Subcutaneous adipose tissue (tissue), 4 donors: Measurements from ENCODE around the gene WWOX. TPM values are rescaled to one million over a fixed set of nuclear protein-coding genes. Genes with fewer than 3 reads are reported as not detected.

Experiments used
- CTCF ChIP-seq: fragments of 450-650 bp; IDR thresholded peaks from one replicate; pipeline ENCODE4 v1.5.1; 2016; ENCODE audit warnings: low read depth, mild to moderate bottlenecking, control low read depth, antibody characterized with exemption, moderate library complexity
- total RNA-seq, 4 donors: library from RNA; depleted of rRNA; stranded (reverse); fragments of >200 nt; gene quantifications; one replicate each; pipeline ENCODE4 v1.1.0, GENCODE V29; 2016

Gene WWOX
- total RNA-seq, 4 donors from 2014 or later, result 31.4 to 67.8 (median 46.0) TPM

DNA sequence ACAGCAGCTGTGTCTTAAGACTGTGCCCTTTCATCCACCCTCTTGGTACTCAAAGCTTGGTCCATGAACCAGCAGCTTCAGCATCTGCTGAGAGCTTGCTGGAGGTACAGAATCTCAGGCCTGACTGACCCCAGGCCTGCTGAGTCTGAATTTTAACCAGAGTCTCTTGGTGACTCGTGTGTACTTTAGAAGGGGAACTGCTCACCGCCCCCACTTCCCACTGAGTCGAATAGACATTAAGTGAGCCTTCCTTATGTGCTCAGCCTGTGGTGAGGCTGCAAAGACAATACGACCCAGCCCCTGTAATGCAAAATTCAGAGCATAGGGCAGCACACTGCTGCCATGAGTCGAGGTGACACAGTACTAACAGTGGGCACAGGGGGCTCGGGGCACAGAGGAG lies 662.8 kb downstream of the WWOX start:
- TF ChIP-seq CTCF, result no peak

DNA sequence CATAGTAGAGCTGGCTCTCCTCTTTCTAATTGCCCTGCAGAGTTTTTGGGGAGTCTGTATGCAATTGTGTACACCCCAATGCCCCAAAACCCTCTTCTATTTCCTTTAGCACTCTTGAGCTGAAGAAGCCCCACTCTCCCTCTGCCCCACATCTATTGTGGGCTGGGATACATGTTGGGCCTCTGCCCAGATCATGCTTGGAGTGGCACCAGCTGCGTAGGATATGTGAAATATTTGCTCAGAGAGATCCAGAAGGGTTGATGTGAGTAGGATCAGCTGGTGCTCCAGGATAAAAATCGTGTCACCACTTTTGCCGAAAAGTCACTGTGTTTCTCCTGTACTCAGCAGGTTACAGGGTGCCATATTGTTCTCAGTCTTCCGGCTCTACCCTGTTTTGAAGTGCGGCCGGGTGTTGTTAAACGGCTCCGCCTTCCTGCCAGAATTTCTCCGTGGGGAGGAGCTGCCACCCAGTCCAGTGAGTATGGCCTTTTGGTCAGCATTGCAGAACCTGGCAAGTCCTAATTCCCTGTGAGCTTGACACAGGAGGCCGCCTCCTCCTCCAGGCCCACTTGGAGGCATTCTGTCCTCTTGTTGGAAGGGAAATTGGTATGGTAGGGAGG lies 664.5 kb downstream of the WWOX start:
- no peak for TF ChIP-seq CTCF

GRCh38 chr16:78764478-78764877 lies 665.0 kb downstream of the WWOX start:
- no peak for TF ChIP-seq CTCF

- no peak for TF ChIP-seq CTCF
These were observed 668.8 kb downstream of the WWOX start for GRCh38 chr16:78768226-78768625.

- TF ChIP-seq CTCF, result no peak
These were observed 669.3 kb downstream of the WWOX start for GRCh38 chr16:78768718-78769117.

- no peak for TF ChIP-seq CTCF
These were observed 671.1 kb downstream of the WWOX start for GRCh38 chr16:78770353-78771091.

GRCh38 chr16:78773291-78773702 lies 673.8 kb downstream of the WWOX start:
- TF ChIP-seq CTCF, result no peak
